GM12891 (cell line): ENCODE measurements around the gene NSF.
"Not testable (repeated sequence)": the region's sequence is repeated elsewhere in the genome, so short reads cannot be mapped to it uniquely, and the experiment has no call there.

Experiments used
- POLR2A ChIP-seq: IDR thresholded peaks from 2 replicates; pipeline ENCODE4 v1.6.1; 2011; ENCODE audit warnings: low read depth, low read length, control low read depth
- SPI1 ChIP-seq: IDR thresholded peaks from 2 replicates; pipeline ENCODE4 v1.6.1; 2011; ENCODE audit warnings: low read depth, low read length, control low read depth
- TAF1 ChIP-seq: IDR thresholded peaks from 2 replicates; pipeline ENCODE4 v1.6.1; 2011; ENCODE audit warnings: low read depth, low read length, control low read depth

- not testable (repeated sequence) for TF ChIP-seq SPI1, POLR2A, TAF1
Measured at GRCh38 chr17:46685284-46685683, 94.8 kb downstream of the NSF start.
